Stimulated activated CD4-positive, alpha-beta T cell treated with anti-CD3 and anti-CD28 coated beads, Interleukin-4, amount 100 ng/mL, for 48 hours (primary cell): ENCODE measurements around the gene COL13A1.

Experiments used
- DNase-seq, 2 donors: peaks; one replicate each; pipeline ENCODE4 v3.0.0-alpha.2; 2020; ENCODE audit warnings: low read depth in 2 of 2

COL13A1 gene

DNA sequence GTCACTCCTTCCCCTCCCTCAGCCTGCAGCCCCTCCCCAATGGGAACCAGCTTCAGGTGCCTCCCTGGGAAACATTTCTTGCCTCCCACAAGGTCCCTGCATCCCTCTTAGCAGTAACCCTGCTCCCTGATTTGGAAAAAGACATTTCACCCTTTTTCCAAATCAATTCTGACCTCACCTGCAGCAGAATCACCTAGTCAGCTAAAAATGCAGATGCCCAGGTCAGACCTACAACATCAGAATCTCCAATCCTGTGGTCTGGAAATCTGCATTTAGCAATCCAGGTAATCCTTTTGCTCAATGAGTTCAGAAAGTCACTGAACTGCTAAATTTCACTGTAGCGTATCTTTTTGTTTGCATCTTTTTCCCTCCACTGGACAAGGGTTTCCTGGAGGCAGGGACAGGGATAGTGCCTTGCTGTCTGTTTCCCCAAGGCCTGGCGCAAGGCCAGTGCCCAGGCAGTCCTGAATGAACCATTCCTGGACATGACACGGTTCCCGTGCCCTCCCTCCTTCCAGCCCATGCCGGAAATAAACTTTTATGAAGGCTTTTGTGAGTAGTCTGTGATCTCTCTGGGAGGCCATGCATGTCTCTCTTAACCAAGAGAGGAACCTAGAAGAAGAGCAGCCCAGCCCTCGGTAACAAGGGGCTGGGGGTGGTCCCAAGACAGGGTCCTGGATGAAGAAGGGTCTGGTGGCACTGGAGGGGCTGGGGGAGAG is 44.0 kb downstream of the COL13A1 start:
- DNase-seq, result no peak

DNA sequence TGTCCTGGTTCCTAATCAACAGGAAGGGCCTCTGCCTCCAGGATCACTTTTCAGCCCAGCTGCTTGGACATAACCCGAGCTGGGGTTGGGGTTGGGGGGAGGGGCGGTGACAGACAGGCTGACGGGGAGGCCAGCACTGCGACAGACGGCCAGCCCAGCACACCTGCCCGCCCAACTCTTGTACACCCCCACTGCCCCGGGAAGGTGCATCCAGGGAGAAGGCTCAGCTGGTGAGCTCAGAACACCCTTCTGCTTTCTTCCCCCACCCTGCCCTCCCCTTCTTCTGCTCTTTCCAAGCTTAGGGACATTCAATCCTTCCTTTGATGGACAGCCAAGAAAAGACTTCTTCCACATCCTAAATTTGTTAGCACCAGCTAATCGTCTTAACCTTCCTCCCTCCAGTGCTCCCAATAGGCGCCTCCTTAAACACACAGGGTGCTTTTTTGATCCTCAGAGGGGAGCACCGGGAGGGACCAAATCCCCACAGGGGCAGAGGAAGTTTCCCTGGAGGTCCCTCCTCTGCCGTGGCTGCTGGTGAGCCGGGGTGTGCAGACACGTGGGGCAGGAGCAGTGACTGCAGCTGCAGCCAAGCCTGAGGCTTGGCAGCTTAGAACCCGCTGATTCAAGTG is 44.7 kb downstream of the COL13A1 start:
- no peak for DNase-seq

- no peak for DNase-seq
Observed at GRCh38 chr10:69847458-69847857, 45.8 kb downstream of the COL13A1 start.

- DNase-seq, result no peak
Observed at GRCh38 chr10:69847883-69848282, 46.2 kb downstream of the COL13A1 start.

DNA sequence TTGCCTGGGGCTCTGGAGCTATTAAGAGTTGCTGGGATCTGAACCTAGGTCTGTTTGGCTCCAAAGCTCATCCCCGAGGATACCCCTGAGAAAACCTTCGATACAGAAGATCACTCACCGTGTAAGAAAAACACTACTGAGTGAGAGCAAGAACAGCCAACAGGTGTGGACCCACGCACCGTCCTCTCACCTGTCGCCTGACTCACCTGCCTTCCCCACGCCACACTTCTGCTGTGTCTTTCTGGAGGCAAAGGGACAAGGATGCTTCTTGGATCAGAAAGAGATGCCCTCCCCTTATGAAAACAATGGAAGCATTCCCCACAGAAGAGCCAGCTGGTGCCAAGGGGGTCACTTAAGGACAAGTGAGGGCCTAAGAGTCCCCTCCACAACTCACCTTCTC is 46.7 kb downstream of the COL13A1 start:
- no peak for DNase-seq

DNA sequence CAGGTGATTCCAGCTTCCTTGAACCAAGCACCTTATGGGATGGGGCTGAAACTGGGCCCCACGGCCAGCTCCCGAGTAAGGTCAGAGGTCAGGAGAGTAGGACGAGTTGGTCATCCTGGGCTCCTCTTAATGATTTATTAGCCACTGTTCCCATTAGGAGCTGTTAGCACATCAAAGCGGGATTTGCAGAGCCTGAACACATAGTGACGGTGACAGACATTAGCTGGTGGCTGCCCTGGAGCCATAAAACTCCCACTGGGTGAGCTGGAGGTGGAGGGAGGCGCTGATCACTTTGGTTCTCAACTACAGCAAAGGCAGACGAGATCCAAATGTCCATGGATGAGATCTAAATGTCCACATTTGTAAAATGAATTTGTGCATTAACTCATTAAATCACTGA is 48.1 kb downstream of the COL13A1 start:
- DNase-seq, result no peak

- DNase-seq, result no peak
Observed at GRCh38 chr10:69850440-69850839, 48.7 kb downstream of the COL13A1 start.

- no peak for DNase-seq
Observed at GRCh38 chr10:69851306-69851705, 49.6 kb downstream of the COL13A1 start.

GRCh38 chr10:69853064-69853463 is 51.4 kb downstream of the COL13A1 start:
- no peak for DNase-seq

DNA sequence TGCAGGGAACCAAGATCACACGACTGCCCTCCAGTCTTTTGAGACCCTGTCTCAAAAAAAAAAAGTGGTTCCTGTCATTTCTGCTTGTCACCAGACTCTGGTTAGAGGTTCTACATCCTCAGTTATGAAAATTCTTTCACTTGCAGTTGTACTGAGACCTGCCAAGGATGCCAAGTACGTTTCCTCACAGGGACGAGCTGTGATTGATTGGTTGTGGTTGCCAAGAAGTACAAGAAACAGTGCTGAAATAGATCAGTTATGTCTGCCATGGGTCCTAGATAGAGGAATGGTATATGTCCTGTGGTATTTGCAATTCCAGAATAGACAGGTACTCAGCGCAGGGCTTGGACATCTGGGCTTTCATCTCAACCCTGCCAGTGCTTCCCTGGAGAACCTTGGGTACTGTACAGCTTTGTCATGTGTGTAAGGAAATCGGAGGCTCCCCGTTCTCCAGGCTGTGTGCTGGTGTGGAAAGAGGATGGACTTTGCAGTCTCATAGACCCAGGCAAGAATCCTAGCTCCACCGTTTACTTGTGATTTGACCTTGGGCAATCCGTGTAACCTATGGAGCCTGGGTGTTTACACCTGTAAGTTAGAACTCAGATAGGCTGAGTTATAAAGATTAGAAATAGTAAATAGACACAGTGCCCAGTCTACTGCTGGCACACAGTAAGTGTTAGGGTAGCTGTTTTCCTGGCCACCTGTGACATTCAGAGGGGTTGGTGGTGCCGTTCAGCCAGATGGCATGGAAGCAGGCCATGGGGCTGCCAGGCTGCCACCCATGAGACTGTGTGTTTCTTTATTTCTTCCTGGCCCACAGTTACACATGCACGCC is 53.0 kb downstream of the COL13A1 start:
- no peak for DNase-seq

- DNase-seq, result no peak
Observed at GRCh38 chr10:69855346-69856111, 53.8 kb downstream of the COL13A1 start.

- DNase-seq, result no peak
Observed at GRCh38 chr10:69856601-69857166, 55.0 kb downstream of the COL13A1 start.

GRCh38 chr10:69858201-69858600 is 56.5 kb downstream of the COL13A1 start:
- DNase-seq, result no peak

DNA sequence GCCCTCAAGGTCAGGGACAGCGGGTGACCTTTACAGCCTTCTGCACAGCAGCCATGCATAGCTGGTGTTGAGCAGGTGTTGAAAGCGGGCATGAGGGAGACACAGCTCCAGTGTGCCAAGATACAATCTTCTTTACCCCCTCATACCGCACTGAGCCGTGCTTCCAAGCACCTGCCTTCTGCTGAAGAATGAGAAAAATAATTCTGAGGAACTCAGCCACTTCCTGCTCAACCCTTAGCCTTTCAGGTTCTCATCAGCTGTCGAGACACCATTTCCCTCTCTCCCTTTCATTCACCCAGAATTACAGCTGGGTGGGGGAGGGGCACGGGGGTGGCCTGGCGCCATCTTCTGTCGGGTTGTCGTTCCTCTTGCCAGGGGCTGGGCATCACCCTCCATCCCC is 58.6 kb downstream of the COL13A1 start:
- DNase-seq, result no peak

- DNase-seq, result no peak
Observed at GRCh38 chr10:69861251-69862240, 59.8 kb downstream of the COL13A1 start.

- no peak for DNase-seq
Observed at GRCh38 chr10:69862882-69863530, 61.3 kb downstream of the COL13A1 start.

DNA sequence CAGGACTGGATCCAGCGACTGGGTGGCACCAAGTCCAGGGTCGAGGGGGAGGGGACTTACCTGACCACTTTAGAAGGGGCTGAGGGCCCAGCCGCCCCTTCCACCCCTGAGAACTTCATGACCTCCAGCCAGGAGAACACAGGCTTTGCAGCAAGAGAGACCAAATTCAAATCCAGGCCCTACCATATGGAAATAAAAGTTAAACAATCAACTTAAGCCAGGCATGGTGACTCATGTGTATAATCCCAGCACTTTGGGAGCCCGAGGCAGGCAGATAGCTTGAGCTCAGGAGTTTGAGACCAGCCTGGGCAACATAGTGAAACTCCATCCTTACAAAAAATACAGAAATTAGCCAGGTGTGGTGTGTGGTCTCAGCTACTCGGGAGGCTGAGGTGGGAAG is 61.9 kb downstream of the COL13A1 start:
- no peak for DNase-seq

DNA sequence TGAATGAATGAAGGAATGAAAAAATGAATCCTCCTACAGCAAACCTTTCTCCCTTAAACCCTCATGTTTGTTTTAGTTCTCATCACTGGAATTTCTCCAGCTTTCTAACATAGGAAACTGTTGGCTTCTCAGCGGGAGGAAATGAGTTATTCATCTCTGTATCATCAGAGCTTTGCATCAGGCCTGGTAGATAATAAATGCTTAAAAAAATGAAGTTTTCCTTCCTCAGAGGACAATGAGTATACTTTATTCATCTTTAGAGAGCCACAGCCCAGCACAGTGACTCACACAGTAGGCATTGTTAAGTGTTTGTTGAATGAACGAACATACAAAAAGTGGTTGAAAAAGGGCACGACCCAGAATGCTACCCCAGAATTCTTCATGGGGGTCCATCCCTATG is 62.6 kb downstream of the COL13A1 start:
- DNase-seq, result no peak

DNA sequence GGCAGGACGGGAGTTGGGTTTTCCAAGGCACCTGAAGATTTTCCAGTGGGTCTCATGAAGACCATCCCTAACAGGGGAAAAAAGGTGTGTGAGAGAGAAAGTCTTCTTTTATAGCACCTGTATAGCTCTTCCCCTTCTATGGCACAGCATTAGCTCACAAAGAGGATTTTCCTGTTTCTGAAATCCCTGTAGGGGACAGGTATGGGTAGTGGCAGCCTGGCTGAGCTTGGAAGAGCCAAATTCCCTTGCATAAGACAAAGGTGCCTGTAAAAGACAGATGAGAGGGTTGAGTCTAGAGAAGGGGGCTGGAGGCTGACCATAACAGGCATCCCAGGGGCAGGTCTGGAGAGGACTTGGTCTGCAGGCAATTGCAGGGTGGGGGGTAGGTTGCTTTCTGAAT is 63.7 kb downstream of the COL13A1 start:
- DNase-seq, result no peak

- no peak for DNase-seq
Observed at GRCh38 chr10:69866246-69866687, 64.6 kb downstream of the COL13A1 start.
